Measurements from ENCODE around the gene SEC62. TPM values are rescaled to one million over a fixed set of nuclear protein-coding genes. Genes with fewer than 3 reads are reported as not detected.
A peak's percentile ranks its signal among the peaks of the same experiment; 100 is the strongest.

The SEC62 gene
- total RNA-seq (2022) (58.5 and 62.1 TPM in 2 replicates), Bru-seq, nascent RNA (percentile 93 among the genes with signal in this experiment), BruChase-seq, experiment 1, labeled RNA remaining after a 6-hour chase (percentile 96 among the genes with signal in this experiment), BruChase-seq, experiment 2, labeled RNA remaining after a 2-hour chase (percentile 94 among the genes with signal in this experiment)
- long read RNA-seq, full-length matches to known transcripts = 207 of 308 reads
- long read RNA-seq, partial matches to known transcripts = 81 of 308 reads
- long read RNA-seq, other reads (novel, unspliced or antisense) = 20 of 308 reads

- Mint-ChIP-seq H3K27me3 (ENCODE audit: insufficient read depth, unreplicated experiment) (no peaks in the 10 kb centered on the region), H3K4me1 (ENCODE audit: insufficient read depth, unreplicated experiment) (peaks cover 17% of the 10 kb centered on the region), H3K4me3 (ENCODE audit: unreplicated experiment) (peak within 1 kb of the TSS; percentile 68), H3K9me3 (ENCODE audit: unreplicated experiment) (peaks cover 11% of the 10 kb centered on the region), H3K36me3 (ENCODE audit: insufficient read depth, unreplicated experiment) (no peaks in the 10 kb centered on the region), H3K27ac (ENCODE audit: low read depth, unreplicated experiment) (peak within 1 kb of the TSS; percentile 99)
- CTCF ChIA-PET = interaction anchor here (0.6 to 1.8 kb wide), 14 partner anchors 10 to 809 kb away, joined by 3 to 8 read pairs (median 4); no protein-coding TSS in a partner anchor
- peak; percentile 90 for DNase-seq (ENCODE audit: unreplicated experiment)
- intact Hi-C loops (cut with micrococcal nuclease) = loop anchor here (1.0 to 2.0 kb wide), 2 partner anchors 103 to 194 kb away; partner anchors contain the start of gene MYNN
- BruUV-seq (replicated peaks) = no TSS peak
- POLR2A ChIA-PET = interaction anchor here (0.5 to 4.7 kb wide), 21 partner anchors 9 to 1796 kb away, joined by 3 to 35 read pairs (median 4); partner anchors contain the start of gene MYNN
- no peak for TF ChIP-seq CTCF (IDR thresholded peaks at IDR 0.05; ENCODE audit: unreplicated experiment)
Measured at GRCh38 chr3:169966428-169966950, at the start of gene SEC62. Gene SEC62, plus strand, starts transcription at chr3:169966807. Its CDS starts 16 bp downstream, at chr3:169966823.

- no peaks in the 10 kb centered on the region for H3K36me3 Mint-ChIP-seq (ENCODE audit: insufficient read depth, unreplicated experiment)
- H3K27ac Mint-ChIP-seq (ENCODE audit: low read depth, unreplicated experiment) = no peak overlapping the region
- no TSS peak for BruUV-seq (replicated peaks)
- no peak overlapping the region for H3K4me3 Mint-ChIP-seq (ENCODE audit: unreplicated experiment)
- intact Hi-C loops (cut with micrococcal nuclease) = no loop called here
- TF ChIP-seq CTCF (IDR thresholded peaks at IDR 0.05; ENCODE audit: unreplicated experiment) = no peak
- no peak for DNase-seq (ENCODE audit: unreplicated experiment)
- H3K27me3 Mint-ChIP-seq (ENCODE audit: insufficient read depth, unreplicated experiment) = no peaks in the 10 kb centered on the region
- H3K4me1 Mint-ChIP-seq (ENCODE audit: insufficient read depth, unreplicated experiment) = no peaks in the 10 kb centered on the region
- ChIA-PET CTCF (no interaction called here), POLR2A (no interaction called here)
- no peaks in the 10 kb centered on the region for H3K9me3 Mint-ChIP-seq (ENCODE audit: unreplicated experiment)
Measured at GRCh38 chr3:169923189-169923588, 43.4 kb upstream of the SEC62 start.

- POLR2A ChIA-PET = no interaction called here
- no peak overlapping the region for H3K27ac Mint-ChIP-seq (ENCODE audit: low read depth, unreplicated experiment)
- no TSS peak for BruUV-seq (replicated peaks)
Measured at GRCh38 chr3:169923831-169924230, 42.8 kb upstream of the SEC62 start.

More at GRCh38 chr3:169923831-169924230, 42.8 kb upstream of the SEC62 start:
- Mint-ChIP-seq H3K4me3 (ENCODE audit: unreplicated experiment) (no peak overlapping the region), H3K36me3 (ENCODE audit: insufficient read depth, unreplicated experiment) (no peaks in the 10 kb centered on the region), H3K4me1 (ENCODE audit: insufficient read depth, unreplicated experiment) (no peaks in the 10 kb centered on the region), H3K9me3 (ENCODE audit: unreplicated experiment) (no peaks in the 10 kb centered on the region), H3K27me3 (ENCODE audit: insufficient read depth, unreplicated experiment) (no peaks in the 10 kb centered on the region)
- intact Hi-C loops (cut with micrococcal nuclease) = no loop called here
- DNase-seq (ENCODE audit: unreplicated experiment) = no peak
- CTCF ChIA-PET = no interaction called here
- no peak for TF ChIP-seq CTCF (IDR thresholded peaks at IDR 0.05; ENCODE audit: unreplicated experiment)

All from MCF 10A (cell line).